Activated CD8-positive, alpha-beta T cell treated with anti-CD3 and anti-CD28 coated beads, Interleukin-2, amount 10 ng/mL, durations not matched to agents 7 days and 5 days (primary cell): ENCODE measurements around the gene ST6GALNAC2. TPM values are rescaled to one million over a fixed set of nuclear protein-coding genes. Genes with fewer than 3 reads are reported as not detected.

ENCODE experiments used
- ATAC-seq: fragments of 150-1000 bp; cut with Tn5 transposase; one replicate; pipeline ENCODE4 v1.10.0; 2021; ENCODE audit warnings: moderate library complexity
- CTCF ChIA-PET: fragments of 350-600 bp; sonication (Branson Sonifier 250); formaldehyde crosslinking; loops from one replicate; lab custom pipeline; 2021; ENCODE audit warnings: antibody characterized with exemption; lab: Charles Lee
- POLR2A ChIA-PET: fragments of 350-600 bp; sonication (Branson Sonifier 250); formaldehyde crosslinking; loops from one replicate; lab custom pipeline; 2021; ENCODE audit warnings: antibody characterized with exemption; lab: Charles Lee
- DNase-seq: peaks from one replicate; pipeline ENCODE4 v3.0.0-alpha.2; 2020
- H3K27ac Mint-ChIP-seq: one replicate; pipeline ENCODE4 v1.8.0; 2021; ENCODE audit warnings: mild to moderate bottlenecking, mixed read lengths
- H3K27me3 Mint-ChIP-seq: one replicate; pipeline ENCODE4 v1.8.0; 2021; ENCODE audit warnings: low read depth, mixed read lengths
- H3K36me3 Mint-ChIP-seq: one replicate; pipeline ENCODE4 v1.8.0; 2021; ENCODE audit warnings: low read depth, mixed read lengths
- H3K4me1 Mint-ChIP-seq: one replicate; pipeline ENCODE4 v1.8.0; 2021; ENCODE audit warnings: low read depth, mixed read lengths
- H3K4me3 Mint-ChIP-seq: one replicate; pipeline ENCODE4 v1.8.0; 2021; ENCODE audit warnings: mild to moderate bottlenecking, mixed read lengths
- H3K9me3 Mint-ChIP-seq: one replicate; pipeline ENCODE4 v1.8.0; 2022; ENCODE audit warnings: mixed read lengths; ENCODE audit not compliant: insufficient read depth
- total RNA-seq, 2 experiments: library from RNA; stranded (reverse); gene quantifications; one replicate each; pipeline ENCODE4 v1.2.3, GENCODE V29; 2021

Gene ST6GALNAC2
- not detected for total RNA-seq

DNA sequence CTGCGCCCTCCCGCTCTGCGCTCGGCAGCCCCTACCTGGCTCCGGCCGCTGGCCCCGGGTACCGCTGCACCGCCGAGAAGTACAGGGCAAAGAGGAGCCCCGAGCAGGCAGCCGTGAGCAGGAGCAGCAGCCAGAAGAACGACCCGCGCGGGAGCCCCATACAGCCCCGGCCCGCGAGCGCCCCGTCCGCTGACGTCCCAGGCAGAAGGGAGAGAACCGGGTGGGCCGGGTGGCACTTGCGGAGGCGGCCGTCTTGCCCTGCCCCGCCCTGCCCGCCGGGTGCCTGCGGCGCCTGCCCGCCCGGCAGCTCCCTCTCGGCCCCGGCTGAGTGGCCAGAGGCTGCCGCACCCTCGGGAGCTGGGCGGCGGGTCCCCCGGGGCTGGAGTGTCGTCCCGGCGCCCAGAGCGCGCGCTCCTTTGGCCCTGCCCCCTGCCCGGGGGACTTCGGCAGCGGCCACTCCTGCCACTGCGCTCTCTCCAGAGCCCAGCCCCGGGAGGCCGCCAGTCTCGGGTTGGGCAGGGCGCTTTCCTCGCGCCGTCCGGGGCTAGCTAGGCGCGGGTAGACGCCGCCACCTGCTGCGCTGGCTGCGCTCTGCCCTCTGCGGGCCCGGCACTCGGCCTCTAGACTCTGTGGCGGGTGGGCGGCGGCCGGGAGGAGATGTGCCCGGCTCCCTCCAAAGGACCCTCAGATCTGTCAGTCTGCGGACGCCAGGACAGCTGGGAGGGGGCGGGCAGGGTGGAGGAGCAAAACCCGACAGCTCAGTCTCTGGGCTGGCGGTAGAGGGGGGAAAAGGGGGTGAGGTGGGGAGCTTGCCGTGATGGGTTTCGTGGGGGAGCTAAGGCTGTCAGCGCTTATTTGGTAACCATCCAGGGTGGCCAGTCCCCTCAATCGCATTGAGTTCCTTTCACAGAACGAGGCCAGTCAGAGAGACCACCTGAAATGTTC lies at the start of gene ST6GALNAC2:
Gene ST6GALNAC2, minus strand, starts transcription at position 212 of the 945 bp plus-strand sequence. Its CDS starts 52 bp downstream, at position 160.
- H3K9me3 Mint-ChIP-seq: no peaks in the 10 kb centered on the region
- H3K27me3 Mint-ChIP-seq: peaks cover 57% of the 10 kb centered on the region
- ChIA-PET CTCF (interaction anchor here (0.9 to 3.4 kb wide), 7 partner anchors 28 to 177 kb away, joined by 3 to 25 read pairs (median 5); no protein-coding TSS in a partner anchor), POLR2A (interaction anchor here (0.6 kb wide), 3 partner anchors 14 to 134 kb away, joined by 3 to 4 read pairs (median 3); no protein-coding TSS in a partner anchor)
- peak within 1 kb of the TSS; percentile 56 for H3K4me3 Mint-ChIP-seq
- peak; percentile 32 for DNase-seq
- H3K4me1 Mint-ChIP-seq: peaks cover 10% of the 10 kb centered on the region
- H3K27ac Mint-ChIP-seq: no peak within 1 kb of the TSS
- ATAC-seq: peak; percentile 72
- H3K36me3 Mint-ChIP-seq: no peaks in the 10 kb centered on the region

DNA sequence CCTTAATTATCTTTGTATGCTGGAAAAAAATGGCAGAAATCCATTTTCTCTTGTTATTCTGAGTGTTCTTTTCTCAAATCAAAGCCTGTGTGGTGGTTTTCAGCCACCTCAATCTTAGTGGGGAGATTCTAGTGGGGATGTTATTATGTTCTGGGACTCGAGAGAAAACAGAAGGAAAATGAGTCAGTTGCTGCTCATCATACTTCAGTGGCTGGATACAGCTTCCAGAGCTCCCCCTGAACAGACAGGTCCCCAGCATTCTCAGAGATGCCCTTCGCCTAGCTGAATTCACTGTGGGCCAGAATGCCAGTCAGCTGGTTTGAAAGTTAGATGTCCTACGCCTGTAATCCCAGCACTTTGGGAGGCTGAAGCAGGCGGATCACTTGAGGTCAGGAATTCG lies 49.4 kb upstream of the ST6GALNAC2 start:
- no peak overlapping the region for H3K4me3 Mint-ChIP-seq
- peaks cover 4% of the 10 kb centered on the region for H3K27me3 Mint-ChIP-seq
- ChIA-PET CTCF (interaction anchor here (0.7 to 3.1 kb wide), 3 partner anchors 11 to 104 kb away, joined by 3 to 18 read pairs (median 4); no protein-coding TSS in a partner anchor), POLR2A (no interaction called here)
- H3K4me1 Mint-ChIP-seq: no peaks in the 10 kb centered on the region
- DNase-seq (no peak), ATAC-seq (no peak)
- no peaks in the 10 kb centered on the region for H3K9me3 Mint-ChIP-seq
- H3K27ac Mint-ChIP-seq: no peak overlapping the region
- no peaks in the 10 kb centered on the region for H3K36me3 Mint-ChIP-seq

DNA sequence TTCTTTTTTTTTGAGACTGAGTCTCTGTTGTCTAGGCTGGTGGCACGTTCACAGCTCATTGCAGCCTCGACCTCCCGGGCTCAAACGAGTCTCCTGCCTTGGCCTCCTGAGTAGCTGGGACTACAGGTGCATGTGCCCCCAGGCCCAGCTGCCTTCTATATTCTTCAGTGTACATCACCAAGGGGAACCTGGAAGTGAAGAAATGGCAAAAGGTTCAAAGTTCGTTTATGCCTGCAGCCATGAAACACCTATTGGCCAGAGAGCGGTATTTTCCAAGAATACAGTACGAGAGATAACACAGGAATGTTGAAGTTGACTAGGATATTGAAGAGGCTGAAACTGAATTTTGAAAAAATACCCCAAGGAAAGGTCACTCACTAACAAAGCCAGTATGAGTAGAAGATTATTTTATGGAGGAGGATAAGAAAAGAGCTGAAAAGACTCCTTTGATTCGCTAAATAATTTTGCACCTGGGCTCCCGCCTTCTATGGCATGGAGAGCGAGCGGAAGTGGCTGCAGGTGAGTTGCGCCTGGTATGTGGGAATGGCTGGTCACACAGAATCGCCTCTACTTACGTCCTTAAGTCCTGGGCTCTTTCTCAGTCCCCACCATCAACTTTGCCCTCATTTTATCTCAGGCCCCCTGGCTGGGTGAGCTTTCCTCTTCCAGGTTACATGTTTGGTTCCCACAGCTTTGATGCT lies 48.1 kb upstream of the ST6GALNAC2 start:
- Mint-ChIP-seq H3K27me3 (peaks cover 4% of the 10 kb centered on the region), H3K4me1 (no peaks in the 10 kb centered on the region), H3K9me3 (no peaks in the 10 kb centered on the region), H3K36me3 (no peaks in the 10 kb centered on the region), H3K4me3 (no peak overlapping the region), H3K27ac (no peak overlapping the region)
- no peak for ATAC-seq
- ChIA-PET CTCF (interaction anchor here (0.6 to 3.1 kb wide), 2 partner anchors 10 to 215 kb away, joined by 3 to 18 read pairs; no protein-coding TSS in a partner anchor), POLR2A (no interaction called here)
- no peak for DNase-seq

DNA sequence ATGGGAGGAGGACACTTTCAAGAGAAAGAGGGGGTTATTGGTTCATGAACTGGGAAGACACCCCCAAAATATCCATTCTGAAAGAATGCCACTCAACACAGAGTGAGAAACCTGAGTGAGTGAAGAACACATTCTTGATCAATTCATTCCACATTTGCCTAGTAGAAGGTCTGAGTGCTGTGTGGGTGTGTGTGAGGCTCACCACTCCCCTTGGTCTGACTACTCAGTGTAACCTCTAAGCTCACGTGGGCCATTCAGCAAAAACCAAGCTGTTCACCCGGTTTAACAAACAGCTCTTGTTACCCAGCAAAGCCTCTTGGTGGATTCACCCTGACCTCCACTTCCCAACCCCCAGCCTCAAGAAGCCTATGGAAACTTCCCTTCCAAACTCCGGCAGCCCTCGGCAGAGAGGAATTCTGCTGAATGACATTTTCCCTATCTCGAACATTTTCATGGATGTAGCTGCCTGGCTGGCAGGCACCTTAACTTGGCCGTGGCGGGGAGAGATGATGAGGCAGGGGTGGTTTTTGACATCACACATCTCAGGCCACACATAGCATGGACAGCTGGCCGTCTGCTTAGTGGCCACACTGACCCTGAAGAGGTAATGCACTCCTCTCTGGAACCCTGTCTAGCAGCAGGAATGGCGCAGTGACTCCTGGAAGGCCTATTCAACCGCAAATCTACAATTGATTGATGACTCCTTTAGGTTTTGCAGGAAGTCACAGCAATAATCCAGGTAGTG lies 46.3 kb upstream of the ST6GALNAC2 start:
- H3K36me3 Mint-ChIP-seq: no peaks in the 10 kb centered on the region
- ChIA-PET POLR2A (no interaction called here), CTCF (interaction anchor here (1.5 to 1.7 kb wide), 2 partner anchors 9 to 109 kb away, joined by 5 to 11 read pairs; no protein-coding TSS in a partner anchor)
- no peaks in the 10 kb centered on the region for H3K9me3 Mint-ChIP-seq
- H3K4me1 Mint-ChIP-seq: no peaks in the 10 kb centered on the region
- ATAC-seq (no peak), DNase-seq (no peak)
- peaks cover 4% of the 10 kb centered on the region for H3K27me3 Mint-ChIP-seq
- no peak overlapping the region for H3K27ac Mint-ChIP-seq
- no peak overlapping the region for H3K4me3 Mint-ChIP-seq

DNA sequence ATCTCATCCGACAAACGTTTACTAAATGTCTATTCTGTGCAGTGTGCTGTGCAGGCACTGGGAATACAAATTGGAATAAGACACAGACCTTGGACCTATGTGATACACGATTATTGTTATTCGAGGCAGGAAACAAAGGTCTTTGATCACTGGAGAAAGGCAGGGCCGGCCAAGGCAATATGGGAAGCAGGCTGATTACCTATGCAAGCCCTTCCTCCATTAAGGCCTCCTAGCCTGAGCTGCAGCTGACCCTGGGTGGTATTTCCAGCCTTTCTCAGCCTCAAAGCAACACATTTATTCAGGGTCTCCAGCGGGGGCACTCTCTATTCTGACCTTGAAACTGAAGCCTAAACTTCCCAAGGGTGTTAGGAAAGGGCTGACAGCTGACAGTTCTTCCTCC lies 44.5 kb upstream of the ST6GALNAC2 start:
- H3K9me3 Mint-ChIP-seq: no peaks in the 10 kb centered on the region
- ATAC-seq (no peak), DNase-seq (no peak)
- no peak overlapping the region for H3K27ac Mint-ChIP-seq
- no peak overlapping the region for H3K4me3 Mint-ChIP-seq
- H3K36me3 Mint-ChIP-seq: no peaks in the 10 kb centered on the region
- no peaks in the 10 kb centered on the region for H3K4me1 Mint-ChIP-seq
- POLR2A ChIA-PET: no interaction called here
- CTCF ChIA-PET: no interaction called here
- peaks cover 7% of the 10 kb centered on the region for H3K27me3 Mint-ChIP-seq

DNA sequence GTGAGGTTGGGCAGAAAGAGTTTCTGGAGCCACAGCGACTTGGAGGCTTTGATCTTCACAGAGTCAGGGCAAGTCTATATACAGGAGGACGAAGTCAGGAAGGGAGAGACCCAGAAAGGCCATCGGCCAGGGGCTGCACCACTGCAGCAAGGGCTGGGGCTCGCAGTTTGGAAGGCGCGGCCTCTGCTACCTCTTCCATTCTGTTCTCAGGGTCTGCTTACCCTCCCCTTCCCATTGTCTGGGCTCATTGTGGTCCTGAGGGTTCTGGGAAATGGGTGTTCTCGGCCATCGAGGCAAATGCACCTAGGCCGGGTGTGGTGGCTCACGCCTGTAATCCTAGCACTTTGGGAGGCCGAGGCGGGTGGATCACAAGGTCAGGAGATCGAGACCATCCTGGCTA lies 41.9 kb upstream of the ST6GALNAC2 start:
- CTCF ChIA-PET: no interaction called here
- POLR2A ChIA-PET: no interaction called here
- Mint-ChIP-seq H3K27ac (no peak overlapping the region), H3K27me3 (peaks cover 9% of the 10 kb centered on the region), H3K36me3 (no peaks in the 10 kb centered on the region), H3K4me1 (peaks cover 3% of the 10 kb centered on the region), H3K4me3 (no peak overlapping the region), H3K9me3 (no peaks in the 10 kb centered on the region)
- DNase-seq: no peak
- no peak for ATAC-seq

DNA sequence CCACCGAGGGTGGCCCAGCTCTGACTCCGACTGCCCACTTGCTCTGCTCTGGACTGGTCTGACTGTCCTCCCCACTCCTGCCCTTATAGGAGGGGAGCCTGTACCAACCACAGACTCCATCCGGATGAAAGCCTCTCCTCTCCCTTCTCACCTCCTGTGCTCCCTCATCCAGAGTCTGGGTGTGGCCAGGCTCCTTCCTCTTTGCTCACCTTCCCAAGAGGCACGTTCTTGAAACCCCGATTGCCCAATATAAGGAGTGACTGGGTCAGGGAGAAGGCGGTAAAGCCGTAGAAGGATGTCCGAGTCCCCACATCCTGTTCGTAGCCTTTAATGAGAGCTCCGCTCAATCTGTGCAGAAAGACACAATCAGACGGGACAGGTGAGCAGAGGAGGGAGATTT lies 40.8 kb upstream of the ST6GALNAC2 start:
- no peaks in the 10 kb centered on the region for H3K36me3 Mint-ChIP-seq
- no peak overlapping the region for H3K4me3 Mint-ChIP-seq
- POLR2A ChIA-PET: no interaction called here
- no peak overlapping the region for H3K27ac Mint-ChIP-seq
- CTCF ChIA-PET: interaction anchor here (4.4 to 5.0 kb wide), 3 partner anchors 55 to 104 kb away, joined by 46 to 82 read pairs (median 71); no protein-coding TSS in a partner anchor
- peaks cover 9% of the 10 kb centered on the region for H3K27me3 Mint-ChIP-seq
- no peak for DNase-seq
- H3K4me1 Mint-ChIP-seq: peaks cover 3% of the 10 kb centered on the region
- H3K9me3 Mint-ChIP-seq: no peaks in the 10 kb centered on the region
- no peak for ATAC-seq

DNA sequence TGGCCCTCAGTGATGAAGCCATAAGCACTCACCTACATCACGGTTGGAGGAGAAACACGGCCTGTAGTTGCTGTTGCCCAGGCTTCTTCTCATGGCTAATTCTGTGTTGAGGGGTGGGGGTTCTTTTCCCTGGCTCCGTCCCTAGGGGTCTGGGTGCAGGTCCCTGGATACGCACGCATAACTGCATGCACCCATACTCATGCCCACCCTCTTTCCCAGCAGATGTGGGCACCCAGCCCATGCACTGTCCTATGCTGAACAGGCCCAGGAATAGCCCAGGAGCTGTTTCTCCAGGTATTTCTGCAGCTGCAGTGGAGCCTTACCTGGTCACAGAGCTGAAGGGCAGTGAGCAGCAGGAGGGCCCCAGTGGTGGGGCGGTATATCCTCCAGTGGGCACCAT lies 39.8 kb upstream of the ST6GALNAC2 start:
- CTCF ChIA-PET: interaction anchor here (1.5 to 5.0 kb wide), 15 partner anchors 11 to 173 kb away, joined by 3 to 82 read pairs (median 15); partner anchors contain the start of genes ST6GALNAC1 and ST6GALNAC2
- Mint-ChIP-seq H3K9me3 (no peaks in the 10 kb centered on the region), H3K27me3 (peaks cover 11% of the 10 kb centered on the region), H3K27ac (no peak overlapping the region), H3K4me1 (peaks cover 3% of the 10 kb centered on the region), H3K36me3 (no peaks in the 10 kb centered on the region), H3K4me3 (no peak overlapping the region)
- DNase-seq (no peak), ATAC-seq (no peak)
- POLR2A ChIA-PET: no interaction called here

DNA sequence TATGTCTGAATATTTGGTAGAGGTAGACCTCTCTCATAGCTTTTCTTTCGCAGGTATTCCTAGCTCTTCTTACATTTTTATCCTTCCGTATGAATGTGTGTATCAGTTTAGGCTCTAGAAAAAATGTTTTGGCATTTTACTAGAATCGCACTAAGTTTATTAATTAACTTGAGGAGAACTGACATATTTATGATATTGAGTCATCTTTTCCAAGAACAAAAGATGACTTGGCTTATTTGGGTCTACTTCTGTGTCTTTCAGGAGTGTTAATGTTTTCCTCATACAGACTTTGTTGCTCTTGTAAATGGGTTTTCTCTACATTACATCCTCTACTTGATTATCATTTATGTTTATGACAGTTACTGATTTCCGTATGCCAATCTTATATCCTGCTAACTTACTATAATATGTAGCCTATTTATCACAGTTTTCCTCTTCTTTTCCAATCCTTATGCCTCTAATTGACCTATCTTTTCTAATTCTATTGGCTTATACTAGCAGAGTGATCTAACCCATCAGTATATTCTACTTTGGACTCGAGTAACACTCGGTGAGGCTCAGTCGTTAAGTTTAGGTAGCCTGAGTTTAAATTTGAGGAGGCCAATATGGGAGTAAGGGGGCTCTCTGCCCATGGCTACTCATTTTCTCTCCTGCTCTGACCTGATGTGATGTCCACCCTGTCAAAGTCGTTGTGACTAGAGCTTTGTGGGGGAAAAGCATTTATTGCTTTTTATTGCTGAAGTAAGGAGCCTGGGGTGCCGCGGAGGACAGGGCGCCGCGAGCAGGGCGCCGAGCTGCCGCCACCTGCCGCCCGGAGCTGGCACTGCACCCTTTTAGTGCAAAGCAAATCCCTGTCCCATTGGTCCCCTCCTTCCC lies 37.8 kb upstream of the ST6GALNAC2 start:
- DNase-seq (peak; percentile 82), ATAC-seq (peak; percentile 93)
- CTCF ChIA-PET: interaction anchor here (0.8 to 5.0 kb wide), 56 partner anchors 9 to 609 kb away, joined by 3 to 82 read pairs (median 7); partner anchors contain the start of genes RHBDF2, ST6GALNAC1 and ST6GALNAC2
- H3K27ac Mint-ChIP-seq: no peak overlapping the region
- H3K4me1 Mint-ChIP-seq: peaks cover 3% of the 10 kb centered on the region
- H3K4me3 Mint-ChIP-seq: no peak overlapping the region
- POLR2A ChIA-PET: interaction anchor here (0.9 kb wide), 2 partner anchors 37 to 55 kb away, joined by 3 to 4 read pairs; no protein-coding TSS in a partner anchor
- no peaks in the 10 kb centered on the region for H3K36me3 Mint-ChIP-seq
- no peaks in the 10 kb centered on the region for H3K9me3 Mint-ChIP-seq
- peaks cover 15% of the 10 kb centered on the region for H3K27me3 Mint-ChIP-seq

DNA sequence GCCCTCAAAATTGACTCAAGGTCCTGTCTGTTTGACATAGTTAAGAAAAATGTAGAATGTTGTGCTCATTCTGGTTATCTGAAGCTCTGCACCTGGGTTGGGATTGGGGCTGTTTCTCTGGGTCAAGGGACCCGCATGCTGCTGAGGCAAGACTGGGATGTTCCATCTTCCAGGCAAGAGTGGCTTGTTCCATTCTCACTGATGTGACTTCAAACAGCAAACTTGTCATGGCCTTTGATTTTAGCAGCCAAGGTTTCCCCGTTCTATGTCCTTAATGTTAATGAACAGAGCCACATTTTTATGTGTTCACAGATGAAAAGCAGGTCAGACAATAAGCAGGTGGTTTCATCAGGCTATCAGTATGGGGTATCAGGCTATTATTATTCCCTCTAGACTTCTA lies 32.2 kb upstream of the ST6GALNAC2 start:
- DNase-seq: no peak
- Mint-ChIP-seq H3K4me1 (peaks cover 7% of the 10 kb centered on the region), H3K27ac (no peak overlapping the region), H3K9me3 (no peaks in the 10 kb centered on the region), H3K4me3 (no peak overlapping the region), H3K36me3 (no peaks in the 10 kb centered on the region), H3K27me3 (peaks cover 8% of the 10 kb centered on the region)
- ChIA-PET CTCF (interaction anchor here (1.4 kb wide), 1 partner anchor 95 kb away, joined by 4 read pairs; no protein-coding TSS in a partner anchor), POLR2A (no interaction called here)
- no peak for ATAC-seq
